HG02981 (cell line): ENCODE data around the gene SLC28A1.
A peak's percentile ranks its signal among the peaks of the same experiment; 100 is the strongest.
"Not testable (repeated sequence)": the region's sequence is repeated elsewhere in the genome, so short reads cannot be mapped to it uniquely, and the experiment has no call there.

Source experiments
- ATAC-seq: cut with Tn5 transposase; IDR thresholded peaks from one replicate; pipeline ENCODE4 v1.9.1; 2021; ENCODE audit warnings: mild to moderate bottlenecking, moderate library complexity; ENCODE audit not compliant: unreplicated experiment

The SLC28A1 gene

DNA sequence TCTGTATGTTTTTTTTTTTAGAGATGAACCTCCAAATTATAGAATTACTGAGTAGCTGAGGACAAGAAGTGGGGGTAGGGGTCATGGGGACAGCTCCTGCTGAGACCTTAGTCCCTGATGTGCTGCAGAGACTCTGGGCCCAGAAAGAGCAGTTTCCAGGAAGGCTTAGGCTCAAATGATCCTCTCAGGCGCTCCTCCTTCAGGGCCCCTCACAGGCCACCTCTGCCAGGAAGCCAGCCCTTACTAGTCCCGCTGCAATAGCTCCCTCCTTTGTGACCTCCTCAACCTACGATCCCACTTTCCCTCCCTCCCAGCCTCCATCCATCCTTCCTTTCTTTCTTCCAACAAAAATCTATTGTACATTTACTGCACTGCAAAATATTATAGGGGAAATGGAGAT, 24.6 kb downstream of the SLC28A1 start:
- ATAC-seq: no peak

DNA sequence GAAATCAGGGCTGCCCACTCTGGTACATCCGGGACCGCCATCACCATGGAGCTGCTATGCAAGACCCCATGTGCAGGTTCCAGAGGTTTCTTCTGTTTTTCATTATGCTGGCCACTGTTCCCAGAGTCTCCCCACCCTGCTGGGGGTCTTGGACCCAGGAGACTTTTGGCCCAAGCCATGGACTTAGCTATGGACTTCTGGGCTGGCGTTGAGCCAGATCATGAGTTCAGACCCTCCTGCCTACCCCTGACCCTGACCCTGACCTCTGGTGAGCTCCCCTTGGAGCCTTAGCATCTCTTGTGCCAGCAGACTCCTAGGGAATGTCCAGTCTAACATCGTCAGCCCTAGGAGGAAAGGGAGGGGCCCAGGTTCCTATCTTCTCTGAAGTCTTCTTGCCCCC, 25.3 kb downstream of the SLC28A1 start:
- no peak for ATAC-seq

GRCh38 chr15:84910928-84911623, 26.6 kb downstream of the SLC28A1 start:
- ATAC-seq: no peak

GRCh38 chr15:84911879-84912660, 27.6 kb downstream of the SLC28A1 start:
- no peak for ATAC-seq

DNA sequence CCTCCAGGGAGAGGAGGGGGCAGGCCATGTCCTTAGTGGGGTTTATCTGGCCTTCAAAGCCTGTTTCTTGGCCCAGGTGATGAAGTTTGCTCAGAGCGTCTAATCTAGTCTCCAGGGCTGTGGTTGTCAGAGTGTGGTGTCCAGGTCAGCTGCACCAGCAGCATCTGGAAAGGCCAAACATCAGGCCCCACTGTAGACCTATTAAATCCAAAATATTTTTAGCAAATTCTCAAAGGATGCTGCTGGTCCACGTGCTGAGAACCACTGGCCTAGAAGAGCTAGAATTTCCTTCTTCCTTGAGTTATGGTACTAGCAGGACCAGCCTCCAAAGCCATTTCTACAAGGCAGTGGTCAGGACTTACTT, 28.9 kb downstream of the SLC28A1 start:
- no peak for ATAC-seq

- no peak for ATAC-seq
Measured at GRCh38 chr15:84914351-84914750, 29.9 kb downstream of the SLC28A1 start.

DNA sequence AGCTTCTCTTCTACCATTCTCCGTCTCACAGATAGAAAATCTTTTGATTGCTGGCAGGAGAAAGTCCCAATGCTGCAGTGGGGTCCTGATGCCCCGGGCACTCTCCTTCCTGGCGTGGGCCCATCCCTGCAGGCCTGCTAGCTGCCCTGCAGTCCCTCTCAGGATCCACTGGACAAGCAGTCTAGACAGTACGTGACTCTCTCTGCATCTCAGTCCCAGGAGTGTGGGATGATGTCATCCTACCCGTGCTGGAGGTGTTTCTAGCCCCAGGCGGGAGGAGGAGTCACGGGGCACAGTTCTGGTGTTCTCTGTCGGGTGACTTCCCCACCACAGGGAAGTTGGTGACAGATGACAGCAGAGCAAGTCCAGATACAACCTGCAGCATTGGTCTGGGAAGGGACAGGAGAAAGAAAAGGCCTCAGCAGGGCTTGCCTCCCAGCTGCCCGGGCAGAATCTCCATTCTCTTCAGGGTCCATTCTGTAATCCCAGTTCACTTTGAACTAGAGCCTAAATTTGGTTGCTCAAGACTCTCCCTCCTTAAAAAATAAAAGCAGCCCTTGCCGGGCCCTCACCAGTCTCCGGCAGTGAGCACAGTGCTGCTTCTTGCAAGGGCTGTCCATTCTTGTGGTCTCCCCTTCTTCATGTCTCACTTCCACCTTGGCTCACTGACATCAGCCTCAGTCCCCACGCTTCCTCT, 30.6 kb downstream of the SLC28A1 start:
- peak; percentile 90 for ATAC-seq

GRCh38 chr15:84915606-84915958, 31.1 kb downstream of the SLC28A1 start:
- ATAC-seq: no peak

DNA sequence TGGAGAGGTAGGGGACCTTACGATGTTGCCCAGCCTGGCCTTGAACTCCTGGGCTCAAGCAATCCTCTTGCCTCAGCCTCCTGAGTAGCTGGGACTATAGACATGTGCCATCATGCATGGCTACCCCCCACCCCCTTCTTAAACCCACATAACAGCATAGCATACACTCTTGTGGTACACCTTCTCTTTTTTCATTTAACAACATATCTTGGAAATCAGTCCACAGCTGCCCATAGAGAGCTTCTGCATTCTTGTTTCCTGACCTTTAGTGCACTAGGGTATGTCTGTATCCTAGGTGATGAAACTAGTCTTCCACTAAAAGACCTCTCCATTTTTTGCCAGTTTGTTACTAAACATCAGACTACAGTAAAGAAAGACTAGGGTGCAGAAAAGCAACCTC, 33.0 kb downstream of the SLC28A1 start:
- no peak for ATAC-seq

GRCh38 chr15:84919106-84919667, 34.7 kb downstream of the SLC28A1 start:
- no peak for ATAC-seq

- ATAC-seq: no peak
Measured at GRCh38 chr15:84921121-84921520, 36.7 kb downstream of the SLC28A1 start.

DNA sequence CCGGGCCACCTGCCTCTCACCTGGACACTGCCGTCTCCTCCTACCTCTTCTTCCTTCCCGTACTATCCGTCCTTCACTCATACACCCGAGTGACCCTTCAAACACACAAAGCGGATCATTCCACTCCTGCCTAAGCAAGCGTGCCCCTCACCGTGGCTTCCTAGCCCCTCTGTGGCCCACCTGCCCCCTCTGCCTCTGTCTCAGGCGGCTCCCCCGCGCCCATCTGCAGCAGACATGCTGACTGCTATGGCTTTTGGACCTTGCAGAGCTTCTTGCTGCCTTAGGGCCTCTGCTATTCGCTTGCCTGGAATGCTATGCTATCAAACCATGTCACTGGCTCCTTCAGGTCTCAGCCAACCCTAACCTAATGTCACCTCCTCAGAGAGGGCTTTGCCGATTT, 38.1 kb downstream of the SLC28A1 start:
- no peak for ATAC-seq

GRCh38 chr15:84924077-84924731, 39.7 kb downstream of the SLC28A1 start:
- ATAC-seq: no peak

DNA sequence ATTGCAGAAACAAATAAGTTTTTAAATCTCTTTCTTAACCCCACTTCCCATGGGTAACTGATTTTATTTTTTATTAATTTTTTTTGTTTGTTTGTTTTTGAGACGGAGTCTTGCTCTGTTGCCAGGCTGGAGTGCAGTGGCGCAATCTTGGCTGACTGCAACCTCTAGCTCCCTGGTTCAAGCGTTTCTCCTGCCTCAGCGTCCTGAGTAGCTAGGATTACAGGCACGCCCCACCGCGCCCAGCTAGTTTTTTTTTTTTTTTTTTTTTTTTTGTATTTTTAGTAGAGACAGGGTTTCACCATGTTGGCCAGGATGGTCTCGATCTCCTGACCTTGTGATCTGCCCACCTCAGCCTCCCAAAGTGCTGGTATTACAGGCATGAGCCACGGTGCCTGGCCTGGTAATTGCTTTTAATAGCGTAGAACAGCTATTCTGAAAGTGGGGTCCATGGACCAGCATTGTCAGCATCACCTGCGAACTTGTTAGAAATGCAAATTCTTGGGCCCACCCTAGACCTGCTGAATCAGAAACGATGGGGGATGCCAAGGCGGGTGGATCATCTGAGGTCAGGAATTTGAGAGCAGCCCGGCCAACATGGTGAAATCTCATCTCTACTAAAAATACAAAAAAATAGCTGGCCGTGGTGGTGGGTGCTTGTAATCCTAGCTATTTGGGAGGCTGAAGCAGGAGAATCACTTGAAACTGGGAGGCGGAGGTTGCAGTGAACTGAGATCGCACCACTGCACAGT, 40.5 kb downstream of the SLC28A1 start:
- not testable (repeated sequence) for ATAC-seq

DNA sequence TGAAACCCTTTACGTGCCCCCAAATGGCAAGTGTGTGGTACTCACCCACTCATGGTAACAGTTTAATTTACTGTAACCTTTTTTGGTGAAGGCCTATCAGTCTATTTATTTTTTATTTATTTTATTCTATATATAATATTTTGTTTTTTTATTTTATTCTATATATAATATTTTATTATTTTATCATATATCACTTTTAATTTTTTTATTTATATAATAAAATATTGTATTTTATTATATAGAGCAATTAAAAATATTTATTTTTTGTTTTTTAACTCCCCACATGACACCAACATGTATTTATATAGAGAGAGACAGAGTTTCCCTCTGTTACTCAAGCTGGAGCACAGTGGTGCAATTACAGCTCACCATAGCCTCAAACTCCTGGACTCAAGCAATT, 41.4 kb downstream of the SLC28A1 start:
- no peak for ATAC-seq

DNA sequence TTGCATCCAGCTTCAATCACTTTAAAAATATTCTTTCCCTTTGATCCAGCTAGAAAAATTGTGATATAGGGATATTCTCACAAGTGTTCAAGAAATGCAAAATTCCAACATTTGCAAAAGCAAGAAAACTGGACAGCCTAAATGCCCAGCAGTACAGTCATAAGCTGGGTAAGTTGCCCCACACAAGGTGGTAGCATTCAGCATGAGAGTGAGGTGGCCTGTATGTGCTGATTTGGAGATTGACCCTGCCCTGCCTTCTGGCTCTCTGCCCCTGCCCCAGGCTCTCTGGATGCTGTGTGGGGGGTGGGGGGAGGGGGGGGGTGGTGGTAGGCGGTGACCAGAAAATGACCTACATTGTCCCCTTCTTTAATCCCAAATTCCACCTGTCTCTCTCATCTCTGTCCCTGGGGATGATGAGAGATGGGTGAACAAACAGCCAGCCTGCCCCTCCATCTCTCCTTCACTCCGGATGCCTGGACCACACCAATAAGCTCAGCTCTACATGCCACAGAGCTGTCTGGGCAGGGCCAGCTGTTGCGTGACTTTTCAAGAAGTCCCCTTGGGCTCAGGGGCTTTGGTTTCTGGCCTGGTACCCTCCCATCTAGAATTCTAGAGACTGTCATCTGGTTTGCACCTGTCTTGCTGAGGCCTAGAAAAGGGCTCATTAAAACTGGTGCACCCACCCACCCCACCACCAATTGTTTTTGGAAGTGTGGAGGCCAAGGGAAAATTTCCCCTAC, 42.2 kb downstream of the SLC28A1 start:
- ATAC-seq: no peak

GRCh38 chr15:84928843-84929168, 44.3 kb downstream of the SLC28A1 start:
- ATAC-seq: no peak

DNA sequence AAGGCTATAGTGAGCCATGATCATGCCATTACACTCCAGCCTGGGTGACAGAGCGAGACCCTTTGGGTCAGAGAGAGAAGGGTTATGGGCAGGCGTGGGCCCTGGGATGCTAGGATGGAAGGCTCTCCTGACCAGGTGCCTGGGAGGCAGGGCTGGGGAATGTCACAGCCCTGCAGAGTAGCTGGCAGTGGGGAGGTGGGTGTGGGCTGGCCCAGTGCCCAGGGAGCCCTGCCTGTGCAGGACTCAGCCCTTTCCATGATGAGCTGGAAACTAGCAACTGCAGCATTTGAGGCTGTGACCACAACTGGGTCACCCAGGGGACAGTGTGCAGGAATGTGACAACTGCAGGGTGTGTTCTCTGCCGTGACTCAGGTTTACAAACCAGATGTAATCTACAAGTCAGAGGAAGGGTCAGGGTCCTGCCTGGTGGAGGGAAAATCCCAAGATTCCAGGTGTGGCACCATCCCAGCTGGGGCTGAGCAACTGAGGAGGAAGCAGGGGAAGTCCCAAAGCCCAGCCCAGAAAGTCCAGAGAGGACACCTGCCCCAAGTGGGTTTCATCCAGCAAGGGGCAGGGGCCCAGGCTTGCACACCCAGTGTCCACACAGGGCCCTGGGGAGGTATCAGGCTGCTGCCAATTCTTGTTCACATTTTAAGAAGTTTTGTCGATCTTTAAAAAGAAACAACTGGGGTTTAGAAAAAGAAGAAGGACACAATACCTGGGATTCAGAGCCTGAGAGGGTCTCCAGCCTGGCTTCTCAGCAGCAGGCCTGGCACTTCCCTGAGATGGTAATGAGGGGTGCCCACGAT, 45.5 kb downstream of the SLC28A1 start:
- no peak for ATAC-seq
